GM10847 (cell line): ENCODE results near the gene ANGPTL2.

Source experiments
- POLR2A ChIP-seq: IDR thresholded peaks from 2 replicates; pipeline ENCODE4 v1.6.1; 2011; ENCODE audit not compliant: insufficient read length; ENCODE audit errors: extremely low read depth

The ANGPTL2 gene

GRCh38 chr9:127084076-127085039, 38.1 kb downstream of the ANGPTL2 start:
- TF ChIP-seq POLR2A: no peak

- TF ChIP-seq POLR2A: no peak
Observed at GRCh38 chr9:127083138-127083980, 39.1 kb downstream of the ANGPTL2 start.

- no peak for TF ChIP-seq POLR2A
Observed at GRCh38 chr9:127081250-127082185, 40.9 kb downstream of the ANGPTL2 start.

- TF ChIP-seq POLR2A: no peak
Observed at GRCh38 chr9:127079446-127080140, 42.8 kb downstream of the ANGPTL2 start.

- TF ChIP-seq POLR2A: no peak
Observed at GRCh38 chr9:127078988-127079387, 43.4 kb downstream of the ANGPTL2 start.

GRCh38 chr9:127078336-127078735, 44.1 kb downstream of the ANGPTL2 start:
- TF ChIP-seq POLR2A: no peak

- TF ChIP-seq POLR2A: no peak
Observed at GRCh38 chr9:127077644-127077946, 44.8 kb downstream of the ANGPTL2 start.

- no peak for TF ChIP-seq POLR2A
Observed at GRCh38 chr9:127076860-127077643, 45.4 kb downstream of the ANGPTL2 start.

GRCh38 chr9:127075624-127076372, 46.6 kb downstream of the ANGPTL2 start:
- TF ChIP-seq POLR2A: no peak

- no peak for TF ChIP-seq POLR2A
Observed at GRCh38 chr9:127074561-127075548, 47.6 kb downstream of the ANGPTL2 start.

GRCh38 chr9:127067603-127068220, 54.7 kb downstream of the ANGPTL2 start:
- TF ChIP-seq POLR2A: no peak

GRCh38 chr9:127066851-127067136, 55.6 kb downstream of the ANGPTL2 start:
- TF ChIP-seq POLR2A: no peak
